ENCODE results near the gene KIAA1671.

KIAA1671 gene

DNA sequence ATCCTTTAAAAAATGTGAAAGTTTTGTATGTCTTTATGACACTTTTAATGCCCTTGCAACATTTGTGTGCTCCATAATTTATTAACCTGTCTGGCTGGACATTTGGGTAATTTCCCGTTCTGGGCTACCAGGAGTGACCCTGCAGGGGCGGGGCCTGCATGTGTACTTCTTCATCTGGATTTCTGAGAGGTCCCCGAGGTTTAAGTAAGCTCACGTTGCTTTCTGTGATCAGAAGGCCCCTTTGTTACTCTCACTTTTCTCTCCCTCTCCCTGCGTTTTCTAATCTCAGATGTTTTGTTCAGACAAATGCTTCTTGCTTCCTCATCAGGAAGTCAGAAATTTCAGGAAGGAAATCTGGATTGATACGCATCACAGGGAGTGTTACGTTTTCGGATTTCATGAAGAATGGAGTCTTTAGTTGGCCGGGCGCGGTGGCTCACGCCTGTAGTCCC, 168.3 kb downstream of the KIAA1671 start:
- DNase-seq = no peak

- DNase-seq = no peak
Observed at GRCh38 chr22:25122136-25122764, 169.7 kb downstream of the KIAA1671 start.

- no peak for DNase-seq
Observed at GRCh38 chr22:25123677-25124076, 171.2 kb downstream of the KIAA1671 start.

DNA sequence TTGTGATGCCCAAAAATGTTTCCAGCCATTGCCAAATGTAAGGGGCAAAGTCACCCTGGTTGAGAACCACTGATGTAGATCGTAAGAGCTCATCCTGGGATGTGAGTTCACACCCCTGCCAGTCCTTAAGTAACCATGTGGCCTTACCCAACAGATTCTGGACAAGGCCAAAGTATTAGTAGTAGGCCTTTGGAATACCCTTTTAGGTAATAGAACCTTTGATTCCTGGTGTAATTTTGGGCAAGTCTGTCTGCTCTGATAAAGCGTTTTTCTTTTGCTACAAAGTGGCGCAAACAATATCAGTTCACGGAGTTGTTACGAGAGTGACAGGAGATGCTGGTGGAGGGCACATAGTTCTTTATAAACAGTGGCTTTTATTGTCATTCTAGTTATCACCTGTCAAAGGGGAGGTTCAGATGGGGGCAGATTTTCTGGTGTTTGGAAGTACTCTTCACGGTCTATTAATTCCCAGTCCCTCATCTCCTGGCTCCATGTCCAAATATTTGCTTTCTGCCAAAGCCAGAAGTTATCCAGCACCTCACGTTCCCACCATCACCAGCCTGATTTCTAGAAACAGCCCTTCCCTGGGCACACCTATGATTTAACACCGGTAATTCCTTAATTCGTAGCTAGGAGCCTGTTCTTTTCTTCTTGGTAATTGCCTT, 173.3 kb downstream of the KIAA1671 start:
- no peak for DNase-seq

DNA sequence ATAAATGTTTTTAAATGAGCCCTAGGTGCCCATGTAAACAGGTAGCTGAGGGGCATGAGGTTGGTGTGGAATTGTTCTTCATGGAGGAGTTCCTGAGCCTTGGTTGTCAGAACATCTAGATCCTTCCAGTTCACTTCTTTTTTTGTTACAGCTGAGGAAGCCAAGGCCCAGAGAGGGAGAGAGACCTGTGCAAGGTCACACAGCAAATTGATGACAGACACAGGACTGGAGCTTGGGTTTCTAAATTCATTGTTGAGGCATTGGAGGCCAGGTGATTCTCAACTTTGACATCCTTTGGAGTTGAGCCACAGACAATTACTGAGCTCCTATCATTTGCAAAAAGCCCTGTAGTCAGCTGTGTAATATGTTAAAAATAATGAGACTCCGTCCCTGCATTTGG, 174.0 kb downstream of the KIAA1671 start:
- no peak for DNase-seq

DNA sequence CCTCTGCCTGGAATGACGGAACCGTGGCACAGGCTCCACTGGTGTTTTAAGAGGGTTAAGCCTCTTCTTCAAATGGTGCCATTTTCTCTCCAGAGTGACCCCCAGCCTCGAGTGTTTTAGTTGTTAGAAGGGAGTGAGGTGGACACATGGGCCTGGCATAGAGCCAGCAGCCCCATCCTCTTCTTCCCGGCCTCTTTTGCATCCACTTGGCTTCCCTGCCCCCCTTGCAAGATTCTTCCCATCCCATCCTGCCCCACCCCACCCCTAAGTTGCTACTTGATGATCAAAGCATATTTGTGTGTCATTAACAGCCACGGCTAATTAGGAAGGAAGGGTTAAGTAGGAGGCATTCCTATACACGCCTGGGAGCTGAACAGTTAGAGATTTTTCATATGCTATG, 174.8 kb downstream of the KIAA1671 start:
- no peak for DNase-seq

- DNase-seq = no peak
Observed at GRCh38 chr22:25130462-25130861, 177.9 kb downstream of the KIAA1671 start.

DNA sequence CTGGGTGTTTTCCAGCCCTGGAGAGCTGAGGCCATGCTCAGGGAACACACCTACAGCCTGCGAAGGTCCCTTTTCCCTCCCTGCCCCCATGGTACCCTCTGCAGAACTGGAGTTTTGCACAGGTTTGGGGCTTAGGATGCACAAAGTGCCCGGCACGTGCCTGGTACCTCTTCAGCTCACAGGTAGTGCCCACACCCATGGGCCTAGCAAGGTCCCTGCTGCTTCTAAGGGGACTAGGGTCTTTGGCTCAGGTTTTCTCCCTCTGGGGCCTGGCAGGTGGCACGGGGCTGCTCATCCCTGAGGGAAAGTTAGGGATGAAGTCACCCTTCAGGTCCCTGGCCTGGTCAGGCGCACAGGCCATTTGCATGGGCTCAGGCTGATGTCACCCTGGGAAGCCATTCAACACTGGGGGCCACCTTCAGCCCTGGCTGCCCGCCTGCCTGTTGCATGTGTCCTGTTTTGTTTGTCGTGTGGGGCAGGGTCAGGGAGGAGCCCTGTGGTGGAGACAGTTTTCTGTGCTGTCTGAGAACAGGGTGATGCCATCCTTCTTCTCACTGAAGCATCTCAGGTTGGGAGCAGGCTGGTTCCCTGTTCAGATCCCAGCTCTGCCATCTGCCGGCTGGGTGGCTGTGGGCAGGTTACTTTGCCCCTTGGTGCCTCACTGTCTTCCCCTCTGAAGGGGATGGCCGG, 178.8 kb downstream of the KIAA1671 start:
- DNase-seq = no peak

- DNase-seq = no peak
Observed at GRCh38 chr22:25134028-25134427, 181.5 kb downstream of the KIAA1671 start.

DNA sequence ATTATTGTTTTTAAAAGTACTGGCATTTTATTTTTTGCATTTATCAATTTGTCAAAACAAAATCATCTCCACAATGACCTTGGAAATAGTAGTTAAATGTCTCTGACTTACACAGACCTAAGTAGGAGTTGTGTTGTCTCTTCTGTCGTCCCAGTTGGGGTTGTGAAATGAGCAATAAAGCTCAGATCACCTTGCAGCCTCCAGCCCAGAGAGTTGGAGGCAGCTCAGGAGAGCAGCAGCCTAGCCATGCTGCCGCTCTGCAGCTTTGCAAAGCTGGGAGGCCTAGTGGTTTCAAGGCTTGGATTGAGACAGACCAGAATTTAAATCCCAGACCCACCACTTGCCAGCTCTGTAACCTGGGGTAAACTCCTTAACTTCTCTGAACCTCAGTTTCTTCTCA, 181.9 kb downstream of the KIAA1671 start:
- DNase-seq = no peak

- DNase-seq = no peak
Observed at GRCh38 chr22:25136953-25137576, 184.5 kb downstream of the KIAA1671 start.

- DNase-seq = no peak
Observed at GRCh38 chr22:25137577-25138525, 185.3 kb downstream of the KIAA1671 start.

GRCh38 chr22:25139062-25139461, 186.5 kb downstream of the KIAA1671 start:
- DNase-seq = no peak

DNA sequence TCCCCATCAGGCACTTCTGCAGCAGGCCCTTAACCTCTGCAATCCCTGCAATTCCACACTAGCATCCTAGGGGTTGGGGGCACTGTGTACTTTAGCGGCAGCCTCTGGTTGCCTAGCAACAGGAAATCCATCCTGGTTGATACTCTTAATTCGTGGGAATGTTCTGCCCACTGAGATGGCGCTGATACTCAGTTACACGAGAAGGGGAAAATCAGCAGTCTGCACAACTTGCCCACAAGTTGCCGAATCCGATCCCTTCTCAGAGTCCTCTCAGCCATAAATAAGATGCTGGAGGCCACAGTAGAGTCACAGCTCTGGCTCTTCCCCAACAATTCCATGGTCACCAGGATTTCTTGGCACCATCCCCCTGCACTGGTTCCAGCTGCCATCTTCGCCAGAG, 189.6 kb downstream of the KIAA1671 start:
- DNase-seq = no peak

DNA sequence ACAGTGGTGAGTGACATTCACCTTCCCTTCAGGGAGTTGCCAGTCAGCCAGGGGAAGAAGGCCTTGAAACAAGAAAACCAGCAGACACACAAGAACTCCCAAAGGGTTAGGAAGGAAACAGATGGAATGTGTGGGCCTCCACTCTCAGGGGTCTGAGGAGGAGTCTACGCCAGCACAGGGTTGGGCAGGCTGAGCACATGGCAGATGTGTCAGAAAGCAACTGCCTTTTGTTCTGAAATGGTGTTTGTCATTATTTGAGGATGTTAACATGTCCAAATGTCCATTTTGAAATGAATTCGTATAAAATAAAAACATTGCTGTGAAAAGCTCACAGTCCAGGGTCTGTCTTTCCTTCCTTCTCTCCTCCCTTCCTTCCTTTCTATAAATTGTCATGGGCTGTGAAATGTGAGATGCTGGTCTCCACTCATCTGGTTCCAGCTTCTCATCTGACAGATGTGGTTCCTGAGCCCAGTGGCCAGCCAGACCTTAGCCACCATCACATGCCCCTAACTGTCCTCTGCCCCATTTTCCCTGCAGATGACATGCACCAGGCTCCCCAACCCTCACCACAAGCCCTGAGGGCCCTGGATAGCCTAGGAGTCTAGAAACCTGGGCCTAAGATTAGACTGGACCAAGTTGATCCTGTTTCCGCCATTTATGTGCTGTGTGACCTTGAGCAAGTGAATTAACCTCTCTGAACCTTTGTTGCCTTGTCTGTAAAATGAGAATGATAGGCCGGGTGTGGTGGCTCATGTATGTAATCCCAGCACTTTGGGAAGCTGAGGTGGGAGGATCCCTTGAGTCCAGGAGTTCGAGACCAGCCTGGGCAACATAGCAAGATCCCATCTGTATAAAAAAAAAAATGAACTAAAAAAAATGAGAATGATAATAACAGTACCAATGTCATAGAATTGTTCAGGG, 190.9 kb downstream of the KIAA1671 start:
- no peak for DNase-seq

DNA sequence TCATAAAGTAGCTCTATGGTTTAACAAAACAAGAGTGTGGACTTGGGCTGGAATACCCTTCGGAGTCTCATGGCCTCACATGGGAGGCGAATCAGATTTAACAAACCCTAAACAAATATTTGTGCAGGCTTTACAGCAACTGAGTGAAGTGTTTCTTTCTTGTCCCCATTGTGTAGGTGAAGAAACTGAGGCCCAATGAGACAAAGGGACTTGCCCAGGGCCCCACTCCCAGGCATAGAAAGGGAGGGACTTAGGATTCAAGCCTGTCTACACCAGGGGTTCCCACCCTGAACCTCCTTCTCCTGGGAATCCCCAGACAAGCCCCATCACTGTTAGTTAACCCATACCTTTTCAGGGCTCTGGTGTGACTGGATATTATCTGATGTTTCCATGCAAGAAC, 192.0 kb downstream of the KIAA1671 start:
- no peak for DNase-seq

DNA sequence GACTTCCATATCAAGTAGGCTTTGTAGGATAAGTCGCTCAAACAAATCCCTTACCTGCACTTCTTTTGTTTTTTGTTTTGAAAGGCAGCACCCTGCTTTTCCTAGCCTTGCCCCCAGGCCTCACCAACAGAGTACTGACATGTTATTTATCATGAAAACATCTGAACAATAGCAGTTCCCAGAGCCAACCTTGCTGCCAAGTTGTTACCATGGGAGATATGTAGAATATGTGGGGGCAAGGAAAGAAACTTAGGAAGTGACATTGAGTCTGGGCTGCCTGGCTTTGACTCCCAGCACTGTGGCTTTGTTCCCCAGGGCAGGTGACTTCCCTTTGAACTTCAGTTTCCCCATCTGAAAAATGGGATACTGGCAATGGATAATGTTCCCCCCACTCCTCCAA, 193.8 kb downstream of the KIAA1671 start:
- DNase-seq = no peak

DNA sequence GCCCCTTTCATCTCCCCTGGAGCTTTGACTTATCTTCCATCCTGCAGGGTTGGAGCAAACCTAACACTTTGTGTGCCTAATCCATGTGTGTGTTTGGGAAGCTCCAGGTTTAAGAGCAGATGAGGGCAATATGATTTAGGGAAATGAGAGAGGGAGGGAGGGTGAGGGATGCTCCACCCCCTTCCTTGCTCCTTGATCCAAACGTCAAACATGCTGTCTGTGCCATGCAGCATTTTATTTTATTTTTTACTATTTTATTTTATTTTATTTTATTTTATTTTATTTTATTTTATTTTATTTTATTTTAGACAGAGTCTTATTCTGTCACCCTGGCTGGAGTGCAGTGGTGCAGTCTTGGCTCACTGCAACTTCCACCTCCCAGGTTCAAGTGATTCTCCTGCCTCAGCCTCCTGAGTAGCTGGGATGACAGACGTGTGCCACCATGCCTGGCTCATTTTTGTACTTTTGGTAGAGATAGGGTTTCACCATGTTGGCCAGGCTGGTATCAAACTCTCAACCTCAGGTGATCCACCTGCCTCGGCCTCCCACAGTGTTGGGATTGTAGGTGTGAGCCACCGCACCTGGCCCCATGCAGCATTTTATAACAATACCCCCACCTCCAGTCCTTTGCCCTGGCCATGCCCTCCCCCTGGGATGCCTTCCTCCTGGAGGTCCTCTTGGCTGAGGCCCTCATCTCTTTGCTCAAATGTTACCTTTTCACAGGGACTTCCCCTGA, 194.6 kb downstream of the KIAA1671 start:
- no peak for DNase-seq

DNA sequence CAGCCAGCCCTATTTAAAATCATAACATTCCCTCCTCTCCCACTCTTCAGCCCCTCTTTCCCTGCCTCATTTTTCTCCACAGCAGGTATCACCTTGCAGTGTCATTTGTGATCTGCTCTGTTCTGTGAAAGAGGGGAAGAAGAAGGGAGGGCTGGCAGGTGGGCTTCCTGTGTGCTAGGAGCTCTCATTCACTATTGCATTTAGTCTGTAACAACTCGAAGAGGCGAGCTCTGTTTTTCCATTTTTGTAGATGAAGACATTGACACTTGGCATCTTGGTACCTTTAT, 195.1 kb downstream of the KIAA1671 start:
- no peak for DNase-seq

DNA sequence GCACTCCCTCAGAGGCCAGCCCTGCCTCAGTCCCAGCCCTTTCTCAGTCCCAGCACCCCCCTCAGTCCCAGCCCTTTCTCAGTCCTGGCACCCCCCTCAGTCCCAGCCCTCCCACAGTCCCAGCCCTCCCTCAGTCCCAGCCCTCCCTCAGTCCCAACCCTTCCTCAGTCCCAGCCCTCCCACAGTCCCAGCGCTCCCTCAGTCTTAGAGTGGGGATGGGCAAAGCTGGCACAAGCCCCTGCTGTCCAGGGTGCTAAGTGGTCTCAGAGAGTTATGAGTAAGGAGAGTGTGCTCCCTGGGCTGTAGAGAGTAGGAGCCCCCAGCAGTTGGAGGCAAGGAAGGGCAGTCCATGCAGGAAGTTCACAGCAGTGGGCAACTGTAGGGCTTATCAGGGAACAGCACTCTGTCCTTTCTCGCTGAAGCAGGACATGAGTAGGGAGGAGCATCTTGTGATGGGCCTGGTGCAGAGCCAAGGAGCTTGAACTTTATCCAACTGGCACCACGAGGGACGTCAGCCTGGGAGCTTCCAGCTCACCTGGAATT, 195.7 kb downstream of the KIAA1671 start:
- DNase-seq = no peak

GRCh38 chr22:25149014-25149413, 196.5 kb downstream of the KIAA1671 start:
- no peak for DNase-seq
